Right ventricle myocardium superior (tissue), 1 donor: ENCODE data around the gene MVD. TPM values are rescaled to one million over a fixed set of nuclear protein-coding genes. Genes with fewer than 3 reads are reported as not detected.

Source experiments
- ATAC-seq: fragments of 200-7000 bp; cut with Tn5 transposase; one replicate; pipeline ENCODE4 v1.9.1; 2020; ENCODE audit warnings: mild to moderate bottlenecking; ENCODE audit not compliant: poor library complexity
- DNase-seq: peaks from one replicate; pipeline ENCODE4 v3.0.0-alpha.2; 2020
- intact Hi-C: fragments of 100-400 bp; cut with DNase I; formaldehyde crosslinking; loops from one replicate; pipeline ENCODE4 v1.11.2; 2022
- total RNA-seq: library from RNA; stranded (reverse); fragmentation: NEBNext Ultra II Directional; extraction: Animal tissue kit (Norgen Biotek cat#: 25700); gene quantifications from one replicate; pipeline ENCODE4 v1.2.1, GENCODE V29; 2021
- donor health status: DM: no; HTN: yes; CAD: no; lungs with severe emphysema.

The MVD gene
- total RNA-seq, 1 donor from 2014 or later, result 21.9 TPM

- DNase-seq (peak; percentile 66), ATAC-seq (peak; percentile 42)
- intact Hi-C loops, result no loop called here
These were observed 28.5 kb downstream of the MVD start for GRCh38 chr16:88634141-88634993.

GRCh38 chr16:88633684-88634140 is 29.2 kb downstream of the MVD start:
- ATAC-seq (peak; percentile 19), DNase-seq (no peak)
- intact Hi-C loops, result no loop called here

GRCh38 chr16:88632587-88632930 is 30.3 kb downstream of the MVD start:
- ATAC-seq (no peak), DNase-seq (no peak)
- intact Hi-C loops, result no loop called here

- intact Hi-C loops, result no loop called here
- DNase-seq (no peak), ATAC-seq (no peak)
These were observed 30.8 kb downstream of the MVD start for GRCh38 chr16:88631920-88632586.

GRCh38 chr16:88631384-88631783 is 31.5 kb downstream of the MVD start:
- no peak for ATAC-seq

GRCh38 chr16:88630941-88631340 is 31.9 kb downstream of the MVD start:
- DNase-seq (no peak), ATAC-seq (no peak)
- intact Hi-C loops, result no loop called here

More at GRCh38 chr16:88631384-88631783, 31.5 kb downstream of the MVD start:
- DNase-seq, result no peak
- intact Hi-C loops, result no loop called here

GRCh38 chr16:88630433-88630832 is 32.5 kb downstream of the MVD start:
- no peak for DNase-seq
- intact Hi-C loops, result no loop called here
- ATAC-seq, result no peak

- intact Hi-C loops, result no loop called here
These were observed 33.1 kb downstream of the MVD start for GRCh38 chr16:88629835-88630234.

GRCh38 chr16:88628512-88628974 is 34.3 kb downstream of the MVD start:
- ATAC-seq (peak; percentile 91), DNase-seq (peak; percentile 76)
- intact Hi-C loops, result no loop called here

More at GRCh38 chr16:88629835-88630234, 33.1 kb downstream of the MVD start:
- no peak for DNase-seq
- ATAC-seq, result no peak

GRCh38 chr16:88627531-88628411 is 35.1 kb downstream of the MVD start:
- DNase-seq, result no peak
- peak; percentile 3 for ATAC-seq
- intact Hi-C loops, result no loop called here

GRCh38 chr16:88626646-88627045 is 36.2 kb downstream of the MVD start:
- intact Hi-C loops, result no loop called here
- ATAC-seq (no peak), DNase-seq (no peak)

GRCh38 chr16:88624977-88625576 is 37.8 kb downstream of the MVD start:
- DNase-seq (no peak), ATAC-seq (no peak)
- intact Hi-C loops, result no loop called here

- intact Hi-C loops, result no loop called here
- DNase-seq, result no peak
- no peak for ATAC-seq
These were observed 38.4 kb downstream of the MVD start for GRCh38 chr16:88624481-88624880.

- DNase-seq, result no peak
- intact Hi-C loops, result no loop called here
- no peak for ATAC-seq
These were observed 39.0 kb downstream of the MVD start for GRCh38 chr16:88623858-88624257.

- intact Hi-C loops, result no loop called here
- ATAC-seq (no peak), DNase-seq (no peak)
These were observed 40.0 kb downstream of the MVD start for GRCh38 chr16:88622866-88623265.

- intact Hi-C loops, result no loop called here
- DNase-seq (no peak), ATAC-seq (no peak)
These were observed 40.8 kb downstream of the MVD start for GRCh38 chr16:88622125-88622524.

GRCh38 chr16:88619859-88620815 is 42.8 kb downstream of the MVD start:
- DNase-seq, result no peak
- intact Hi-C loops, result no loop called here
- ATAC-seq, result no peak
